Measurements from ENCODE around the gene CHRM1.
"Not testable (repeated sequence)": the region's sequence is repeated elsewhere in the genome, so short reads cannot be mapped to it uniquely, and the experiment has no call there.

Gene CHRM1, protein sequence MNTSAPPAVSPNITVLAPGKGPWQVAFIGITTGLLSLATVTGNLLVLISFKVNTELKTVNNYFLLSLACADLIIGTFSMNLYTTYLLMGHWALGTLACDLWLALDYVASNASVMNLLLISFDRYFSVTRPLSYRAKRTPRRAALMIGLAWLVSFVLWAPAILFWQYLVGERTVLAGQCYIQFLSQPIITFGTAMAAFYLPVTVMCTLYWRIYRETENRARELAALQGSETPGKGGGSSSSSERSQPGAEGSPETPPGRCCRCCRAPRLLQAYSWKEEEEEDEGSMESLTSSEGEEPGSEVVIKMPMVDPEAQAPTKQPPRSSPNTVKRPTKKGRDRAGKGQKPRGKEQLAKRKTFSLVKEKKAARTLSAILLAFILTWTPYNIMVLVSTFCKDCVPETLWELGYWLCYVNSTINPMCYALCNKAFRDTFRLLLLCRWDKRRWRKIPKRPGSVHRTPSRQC

DNA sequence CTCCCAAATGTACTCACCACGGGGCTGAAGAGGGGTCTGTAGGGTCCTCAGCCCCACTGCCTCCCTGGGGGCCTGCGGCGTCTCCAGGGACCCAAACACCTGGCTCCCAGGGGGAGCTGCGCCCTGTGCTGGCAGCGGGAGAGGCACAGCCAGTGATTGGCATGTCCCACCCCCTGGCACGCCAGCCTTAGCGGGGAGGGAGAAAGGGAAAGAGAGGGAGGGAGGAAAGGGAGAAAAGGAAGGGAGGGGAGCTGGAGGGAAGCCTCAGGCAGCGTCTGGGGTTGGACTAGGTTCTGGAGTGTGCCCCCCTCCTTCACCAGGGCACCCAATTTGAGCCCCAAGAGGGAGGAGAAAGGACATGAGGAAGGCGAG lies at the start of gene CHRM1:
Gene CHRM1 (minus strand): TSS at position 163 of the 372 bp plus-strand sequence. CDS start 10,263 bp downstream, outside the sequence.
- DNase-seq (ENCODE audit: low spot score): no peak

DNA sequence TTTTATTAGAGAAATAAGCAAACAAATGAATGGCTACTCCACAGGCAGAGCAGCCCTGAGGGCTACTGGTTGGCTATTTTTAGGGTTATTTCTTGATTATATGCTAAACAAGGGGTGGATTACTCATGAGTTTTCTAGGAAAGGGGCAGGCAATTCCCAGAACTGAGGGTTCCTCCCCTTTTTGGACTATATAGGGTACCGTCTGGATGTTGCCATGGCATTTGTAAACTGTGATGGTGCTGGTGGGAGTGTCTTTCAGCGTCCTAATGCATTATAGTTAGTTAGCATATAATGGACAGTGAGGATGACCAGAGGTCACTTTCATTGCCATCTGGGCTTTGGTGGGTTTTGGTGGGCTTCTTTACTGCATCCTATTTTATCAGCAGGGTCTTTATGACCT lies 44.4 kb upstream of the CHRM1 start:
- no peak for DNase-seq (ENCODE audit: low spot score)

DNA sequence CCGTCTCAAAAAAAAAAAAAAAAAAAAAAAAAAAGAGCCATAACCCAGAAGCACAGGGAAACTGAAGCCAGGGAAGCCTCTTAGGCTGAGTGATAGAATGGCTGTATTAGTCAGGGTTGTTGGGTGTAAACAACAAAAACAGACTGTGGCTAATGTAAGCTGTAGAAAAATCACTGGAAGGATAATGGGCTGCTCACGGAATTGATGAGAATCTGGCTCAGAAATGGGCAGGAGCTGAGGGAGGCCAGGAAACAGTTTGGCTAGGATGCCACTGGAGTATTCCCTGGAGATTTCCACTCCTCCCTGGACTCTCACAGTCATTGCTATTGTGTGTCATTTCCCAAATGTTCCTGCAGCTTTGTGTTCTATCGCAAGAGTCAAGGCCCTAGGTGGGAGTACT lies 41.2 kb upstream of the CHRM1 start:
- DNase-seq (ENCODE audit: low spot score): no peak

DNA sequence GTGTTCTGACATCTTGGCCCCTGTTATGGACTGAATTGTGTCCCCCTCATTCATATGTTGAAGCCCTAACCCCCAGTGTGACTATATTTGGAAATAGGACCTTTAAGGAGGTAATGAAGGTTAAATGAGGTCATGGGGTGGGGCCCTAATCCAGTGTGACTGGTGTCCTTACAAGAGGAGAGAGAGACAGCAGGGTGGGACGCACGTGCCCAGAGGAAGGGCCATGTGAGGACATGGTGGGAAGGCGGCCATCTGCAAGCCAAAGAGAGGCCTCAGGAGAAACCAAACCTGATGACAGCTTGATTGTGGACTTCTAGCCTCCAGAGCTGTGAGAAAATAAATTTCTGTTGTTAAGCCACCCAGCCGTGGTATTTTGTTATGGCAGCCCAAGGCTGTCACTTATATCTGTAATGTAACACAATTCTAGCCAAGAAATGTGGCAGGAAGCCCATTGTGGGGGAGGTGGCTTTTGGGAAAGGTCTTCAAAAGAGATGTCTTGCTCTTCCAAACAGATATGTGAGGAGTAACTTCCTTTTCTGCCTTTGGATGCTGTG lies 39.9 kb upstream of the CHRM1 start:
- no peak for DNase-seq (ENCODE audit: low spot score)

DNA sequence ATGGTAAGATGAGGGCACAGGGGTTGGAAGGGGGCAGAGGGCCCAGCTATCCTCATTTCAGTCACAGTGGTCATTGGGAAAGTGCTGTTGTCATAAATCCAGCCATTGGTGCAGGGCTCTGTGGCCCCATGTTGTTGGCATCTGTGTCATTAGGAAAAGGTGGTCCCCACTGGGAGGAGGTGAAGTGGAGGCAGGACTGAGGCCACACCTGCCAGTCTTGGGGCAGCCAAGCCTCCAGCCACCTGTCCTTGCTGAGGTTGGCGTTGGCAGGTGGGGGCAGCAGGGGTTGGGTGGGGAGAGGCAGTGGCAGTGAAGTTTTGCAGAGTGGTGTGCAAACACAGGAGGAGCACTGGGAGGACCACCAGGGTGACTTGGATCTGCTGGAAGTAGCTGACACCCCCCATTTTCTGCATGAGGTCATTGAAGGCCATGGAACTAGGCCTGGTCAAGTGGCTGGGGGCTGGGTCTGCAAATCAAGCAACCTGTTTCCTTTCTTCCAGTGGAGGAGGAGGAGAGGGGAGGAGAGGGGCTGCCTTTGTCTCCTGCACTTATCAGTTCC lies 38.3 kb upstream of the CHRM1 start:
- DNase-seq (ENCODE audit: low spot score): no peak

DNA sequence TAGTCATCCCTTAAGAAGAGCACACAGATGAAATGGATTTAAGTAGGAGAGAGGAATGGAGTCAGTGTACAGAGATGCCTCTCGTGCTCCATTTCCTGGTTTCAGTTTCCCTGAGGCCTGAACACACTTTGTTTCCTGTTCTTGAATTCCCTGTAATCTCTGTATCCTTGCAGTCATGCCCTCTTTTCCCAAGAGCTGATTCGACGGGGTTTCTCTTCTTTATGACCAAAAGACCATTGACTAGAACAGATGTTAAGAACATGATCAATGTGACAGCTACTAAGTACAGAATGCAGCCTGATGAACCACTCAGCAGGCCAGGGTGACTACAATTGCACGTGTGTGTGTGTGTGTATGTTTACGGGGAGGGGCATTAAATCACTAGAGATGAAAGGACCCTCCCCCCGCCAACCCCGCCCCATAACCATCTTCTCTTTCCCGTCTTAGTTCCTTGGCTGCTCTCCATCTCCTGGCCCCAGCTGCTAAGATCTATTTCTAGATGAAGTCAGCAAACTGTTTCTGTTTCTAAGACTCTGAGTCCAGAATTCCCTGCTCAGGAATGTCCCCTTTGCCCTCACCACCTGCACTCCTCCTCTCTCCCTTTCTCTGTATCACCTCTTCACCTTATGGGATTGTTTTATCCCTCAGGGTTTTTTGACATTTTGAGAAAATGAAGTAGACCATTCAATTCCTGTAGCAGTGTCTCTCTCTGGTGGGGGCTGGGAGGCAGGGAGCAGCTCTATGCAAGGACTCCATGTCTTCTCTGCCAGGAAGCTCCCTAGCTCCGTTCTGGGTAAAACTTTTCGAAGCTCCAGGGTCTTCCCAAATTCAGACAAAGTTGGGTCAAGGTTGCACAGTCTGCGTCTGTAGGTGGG lies 37.6 kb upstream of the CHRM1 start:
- DNase-seq (ENCODE audit: low spot score): no peak

DNA sequence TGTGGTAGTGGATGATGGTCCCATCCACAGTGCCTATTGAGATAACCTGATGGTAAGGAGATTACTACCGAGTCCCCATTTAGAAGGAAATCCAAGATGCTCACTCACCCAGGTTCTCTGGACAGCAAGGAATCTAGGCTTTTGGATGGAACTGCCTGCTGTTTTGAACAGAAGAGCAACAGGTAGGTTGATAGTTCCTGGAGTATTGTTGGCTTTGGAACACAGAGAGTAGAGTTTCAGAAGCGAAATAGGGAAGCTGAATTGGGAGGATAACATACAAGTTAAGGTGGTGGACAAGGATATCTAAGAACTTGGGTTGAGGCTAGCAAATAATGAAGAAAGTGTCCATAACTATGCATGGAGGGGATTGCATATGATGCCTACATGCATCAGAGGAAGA lies 36.0 kb upstream of the CHRM1 start:
- no peak for DNase-seq (ENCODE audit: low spot score)

DNA sequence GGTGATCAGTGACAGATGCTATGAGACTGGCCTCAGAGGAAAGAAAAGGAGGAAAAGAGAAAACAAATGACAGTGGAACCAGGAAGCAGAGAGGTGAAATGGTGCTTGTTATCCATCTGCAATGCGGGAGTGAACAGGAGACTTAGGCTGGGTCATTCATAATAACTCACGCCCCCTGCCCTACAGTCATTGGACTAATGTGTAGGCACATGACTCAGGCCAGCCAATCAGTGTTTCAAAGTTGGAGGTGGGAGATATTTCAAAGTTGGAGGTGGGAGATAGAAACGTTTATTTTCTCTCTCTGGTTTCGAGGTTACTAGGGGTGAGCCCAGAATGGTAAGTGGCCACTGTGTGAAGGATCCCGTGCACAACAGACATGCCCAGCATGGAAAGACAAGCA lies 33.3 kb upstream of the CHRM1 start:
- DNase-seq (ENCODE audit: low spot score): no peak

DNA sequence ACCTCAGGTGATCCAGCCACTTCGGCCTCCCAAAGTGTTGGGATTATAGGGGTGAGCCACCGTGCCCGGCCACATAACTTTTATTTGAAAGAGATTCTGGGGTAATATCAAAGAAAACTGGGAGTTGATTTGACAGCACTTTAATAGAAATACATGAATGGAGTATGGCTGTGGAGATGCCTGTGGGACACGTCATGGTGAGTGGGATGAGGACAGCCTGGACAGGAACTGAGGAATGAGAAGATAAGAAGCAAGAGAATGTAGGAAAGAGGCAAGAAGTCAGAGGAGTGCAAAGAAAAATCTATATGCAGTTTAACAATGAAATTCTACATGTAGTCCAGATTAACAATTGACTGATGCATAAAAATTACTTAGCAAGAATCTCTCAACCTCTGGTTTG lies 32.6 kb upstream of the CHRM1 start:
- DNase-seq (ENCODE audit: low spot score): no peak

DNA sequence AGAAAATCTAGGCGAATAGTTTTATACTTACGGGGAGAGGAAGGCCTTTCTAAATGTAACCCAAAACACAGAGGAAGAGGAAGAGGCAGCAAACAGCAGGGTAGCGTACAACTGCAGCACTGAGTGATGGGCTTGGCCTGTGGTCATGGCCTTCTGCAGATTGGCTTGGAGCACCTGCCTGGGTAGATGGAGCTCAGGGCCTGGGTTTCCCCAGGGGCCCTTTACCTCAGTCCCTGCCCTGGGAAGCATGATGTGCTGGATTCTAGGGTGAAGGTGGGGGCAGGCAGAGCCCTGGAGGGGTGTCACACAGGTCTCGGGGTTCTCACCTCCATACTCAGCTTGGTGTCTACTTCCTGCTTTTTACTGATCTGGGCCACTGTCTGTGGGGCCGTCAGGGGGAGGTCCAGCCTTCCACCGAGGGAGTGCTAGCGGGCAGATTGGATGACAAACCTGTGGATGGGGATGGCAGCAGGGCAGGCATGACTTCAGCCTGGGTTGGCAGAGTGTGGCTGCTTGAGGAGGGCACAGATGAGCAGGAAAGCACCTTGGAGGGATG lies 27.7 kb upstream of the CHRM1 start:
- DNase-seq (ENCODE audit: low spot score): no peak

DNA sequence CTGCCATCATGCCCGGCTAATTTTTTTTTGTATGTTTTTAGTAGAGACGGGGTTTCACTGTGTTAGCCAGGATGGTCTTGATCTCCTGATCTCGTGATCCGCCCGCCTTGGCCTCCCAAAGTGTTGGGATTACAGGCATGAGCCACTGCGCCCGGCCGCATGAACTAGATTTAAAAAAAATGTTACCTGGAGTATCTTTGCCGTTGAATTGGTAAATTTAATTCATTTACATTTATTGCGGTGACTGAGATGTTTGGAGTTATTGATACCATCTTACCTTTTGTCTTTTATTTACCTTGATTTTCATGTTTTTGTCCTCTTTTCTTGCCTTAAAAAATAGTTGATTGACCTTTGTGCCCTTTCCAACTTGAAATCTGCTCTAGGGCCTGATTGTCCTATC lies 24.4 kb upstream of the CHRM1 start:
- not testable (repeated sequence) for DNase-seq (ENCODE audit: low spot score)

DNA sequence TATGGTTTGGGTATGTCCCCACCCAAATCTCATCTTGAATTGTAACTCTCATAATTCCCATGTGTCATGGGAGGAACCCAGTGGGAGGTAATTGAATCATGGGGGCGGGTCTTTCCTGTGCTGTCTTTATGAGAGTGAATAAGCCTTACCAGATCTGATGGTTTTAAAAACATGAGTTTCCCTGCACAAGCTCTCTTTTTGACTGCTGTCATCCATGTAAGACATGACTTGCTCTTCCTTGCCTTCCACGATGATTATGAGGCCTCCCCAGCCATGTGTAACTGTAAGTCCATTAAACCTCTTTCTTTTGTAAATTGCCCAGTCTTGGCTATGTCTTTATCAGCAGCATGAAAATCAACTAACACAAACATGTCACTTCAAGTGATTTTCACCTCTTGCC lies 16.4 kb upstream of the CHRM1 start:
- DNase-seq (ENCODE audit: low spot score): not testable (repeated sequence)

DNA sequence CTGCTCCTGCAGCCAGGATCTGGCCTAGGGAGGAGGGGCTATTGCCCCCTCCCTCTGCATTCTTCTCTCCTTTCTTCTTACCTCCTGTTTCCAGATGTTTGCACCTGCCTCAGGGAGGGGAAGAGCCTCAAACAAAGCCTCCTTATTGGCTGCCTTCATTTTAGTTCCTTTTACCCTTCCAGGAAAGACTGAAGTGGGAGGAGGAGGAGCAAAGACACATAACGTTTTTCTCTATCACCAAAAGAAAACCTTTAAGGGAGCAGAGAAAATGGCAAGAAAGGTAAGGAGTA lies 13.3 kb upstream of the CHRM1 start:
- no peak for DNase-seq (ENCODE audit: low spot score)

DNA sequence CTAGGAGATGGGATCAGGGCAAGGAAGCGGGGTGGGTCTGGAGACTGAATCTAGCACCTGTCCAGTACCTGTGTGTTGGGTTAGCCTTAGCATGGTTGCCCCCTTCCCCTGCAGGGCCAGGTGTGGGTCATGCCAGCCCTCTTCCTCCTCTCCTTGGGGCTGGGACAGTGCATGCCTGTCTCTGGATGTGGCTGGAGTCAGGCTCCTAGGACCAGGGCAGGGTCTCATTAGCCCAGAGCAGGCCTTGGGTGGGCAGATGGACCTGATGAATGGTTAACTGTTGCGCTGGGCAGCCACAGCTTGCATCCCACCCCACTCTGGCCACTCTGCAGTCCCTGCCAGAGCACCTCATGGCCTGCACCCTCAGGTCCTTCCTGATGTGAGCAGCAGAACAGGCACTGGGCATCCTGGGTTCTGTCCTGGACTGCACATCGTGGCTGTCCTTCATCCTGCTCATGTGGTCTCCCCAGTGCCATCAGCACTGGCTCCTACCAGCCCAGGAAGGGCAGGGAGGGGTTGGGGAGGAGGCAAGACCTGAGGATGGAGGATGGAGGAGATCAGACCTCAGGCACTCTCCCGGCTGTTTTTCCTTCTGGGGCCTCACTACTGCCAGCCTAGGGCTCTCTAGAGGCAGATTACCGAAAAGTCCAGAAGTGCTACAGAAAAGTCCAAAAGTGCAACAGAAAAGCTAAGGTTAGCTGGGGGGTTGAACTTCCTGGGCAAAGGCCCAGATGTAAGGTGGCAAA lies 12.8 kb upstream of the CHRM1 start:
- no peak for DNase-seq (ENCODE audit: low spot score)

DNA sequence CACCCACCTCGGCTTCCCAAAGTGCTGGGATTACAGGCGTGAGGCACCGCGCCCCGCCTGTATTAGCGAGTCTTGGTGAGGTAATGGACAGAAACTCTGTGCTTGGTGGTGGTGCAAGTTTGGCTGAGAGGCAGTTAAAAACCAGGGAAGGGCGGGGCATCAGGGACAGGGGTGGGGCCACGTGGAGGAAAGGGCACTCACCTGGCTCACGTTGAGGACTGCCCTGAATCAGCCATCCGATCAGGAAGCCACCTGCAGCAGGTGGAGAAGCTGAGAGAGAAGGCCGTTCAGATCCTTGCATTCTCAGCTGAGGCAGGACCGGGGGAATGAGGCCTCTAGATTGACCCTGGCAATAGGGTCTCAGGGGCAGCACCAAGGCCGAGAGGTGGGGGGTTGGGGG lies 12.1 kb upstream of the CHRM1 start:
- DNase-seq (ENCODE audit: low spot score): no peak

DNA sequence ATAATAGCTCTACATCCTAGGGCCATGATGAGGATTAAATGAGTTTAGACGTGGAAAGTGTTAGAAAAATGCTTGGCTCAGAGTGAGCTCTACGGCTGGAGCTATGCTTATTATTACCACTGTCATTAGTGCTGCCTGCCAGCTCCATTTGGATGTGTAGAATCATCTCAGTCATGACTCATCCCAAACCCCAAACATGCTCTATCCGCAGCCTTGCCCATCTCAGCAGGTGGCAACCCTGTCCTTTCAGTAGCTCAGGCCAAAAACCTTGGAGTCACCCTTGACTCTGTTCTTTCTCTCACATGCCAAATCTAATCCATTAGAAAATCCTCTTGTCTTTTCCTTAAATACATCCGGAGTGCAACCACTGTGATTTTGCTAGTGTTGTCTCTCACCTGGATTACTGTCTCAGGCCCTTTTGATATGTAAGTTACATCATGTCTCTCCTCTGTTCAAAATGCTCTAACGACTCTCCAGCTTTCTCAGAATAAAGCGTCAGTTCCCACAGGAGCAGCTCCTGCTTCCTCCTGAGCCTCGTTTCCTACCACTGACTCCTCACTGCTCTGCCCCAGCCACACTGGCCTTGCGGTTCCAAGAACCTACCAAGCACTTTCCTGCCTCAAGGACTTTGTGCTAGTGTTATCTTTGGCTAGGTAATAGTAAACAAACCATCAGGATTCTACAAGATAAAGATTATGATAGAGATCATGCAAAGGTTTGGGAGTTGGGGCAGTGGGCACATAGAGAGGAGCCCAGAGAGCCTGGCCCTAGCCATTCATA lies 10.5 kb upstream of the CHRM1 start:
- DNase-seq (ENCODE audit: low spot score): peak; percentile 68

DNA sequence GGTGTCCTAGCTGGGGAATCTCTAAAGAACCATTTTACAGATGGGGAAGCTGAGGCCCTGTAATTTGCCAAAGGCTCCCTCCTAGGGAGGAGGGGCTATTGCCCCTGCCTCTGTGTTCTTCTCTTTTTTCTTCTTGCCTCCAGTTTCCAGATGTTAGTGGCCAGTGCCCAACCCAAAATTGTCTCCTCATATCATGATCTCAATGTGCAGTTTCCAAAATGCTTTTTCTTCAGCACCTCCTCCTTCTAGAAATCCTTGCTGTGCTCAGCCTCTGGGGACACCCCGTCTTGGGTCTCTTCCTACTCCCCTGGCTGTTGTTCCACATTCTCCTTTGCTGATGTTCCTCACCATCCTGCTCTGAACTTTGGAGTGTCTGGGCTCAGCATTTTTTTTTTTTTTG lies 9.5 kb upstream of the CHRM1 start:
- no peak for DNase-seq (ENCODE audit: low spot score)

DNA sequence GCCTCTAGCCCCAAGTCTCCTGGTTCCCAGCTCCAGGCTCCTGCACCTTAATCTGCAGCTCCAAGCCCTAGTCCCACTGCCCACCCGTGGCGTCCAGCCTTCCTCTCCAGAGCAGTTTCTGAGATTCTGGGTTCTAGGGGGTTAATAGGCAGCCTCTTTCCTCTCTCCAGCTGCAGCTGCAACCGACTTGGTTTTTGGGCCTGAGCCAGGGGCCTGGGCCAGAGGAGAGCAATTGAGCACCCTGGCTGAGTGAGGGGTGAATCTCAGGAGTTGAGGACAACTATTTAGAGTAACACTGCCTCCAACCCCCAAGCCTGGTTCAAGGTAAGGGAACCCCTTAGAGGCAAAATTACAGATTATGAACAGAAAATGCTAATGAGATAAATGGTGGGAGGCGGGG lies 9.0 kb upstream of the CHRM1 start:
- no peak for DNase-seq (ENCODE audit: low spot score)

DNA sequence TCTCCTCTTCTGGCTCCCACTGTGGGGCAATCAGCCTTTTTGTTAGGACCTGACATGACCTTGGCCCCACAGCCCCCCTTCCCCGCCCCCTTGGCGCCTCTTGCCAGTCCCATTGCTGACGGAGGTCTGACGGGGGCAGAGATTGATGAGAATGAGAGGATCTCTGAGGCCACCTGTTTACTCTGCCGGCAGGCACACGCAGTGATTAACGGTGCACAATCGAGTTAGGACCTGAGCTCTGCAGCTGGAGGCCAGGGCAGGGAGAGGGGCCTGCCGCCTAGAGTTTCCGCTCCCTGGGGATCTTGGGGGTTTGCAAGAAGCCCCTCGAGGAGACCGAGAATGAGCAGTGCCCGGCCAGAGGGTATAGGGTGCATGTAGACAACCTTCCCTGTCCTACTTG lies 6.8 kb upstream of the CHRM1 start:
- no peak for DNase-seq (ENCODE audit: low spot score)

DNA sequence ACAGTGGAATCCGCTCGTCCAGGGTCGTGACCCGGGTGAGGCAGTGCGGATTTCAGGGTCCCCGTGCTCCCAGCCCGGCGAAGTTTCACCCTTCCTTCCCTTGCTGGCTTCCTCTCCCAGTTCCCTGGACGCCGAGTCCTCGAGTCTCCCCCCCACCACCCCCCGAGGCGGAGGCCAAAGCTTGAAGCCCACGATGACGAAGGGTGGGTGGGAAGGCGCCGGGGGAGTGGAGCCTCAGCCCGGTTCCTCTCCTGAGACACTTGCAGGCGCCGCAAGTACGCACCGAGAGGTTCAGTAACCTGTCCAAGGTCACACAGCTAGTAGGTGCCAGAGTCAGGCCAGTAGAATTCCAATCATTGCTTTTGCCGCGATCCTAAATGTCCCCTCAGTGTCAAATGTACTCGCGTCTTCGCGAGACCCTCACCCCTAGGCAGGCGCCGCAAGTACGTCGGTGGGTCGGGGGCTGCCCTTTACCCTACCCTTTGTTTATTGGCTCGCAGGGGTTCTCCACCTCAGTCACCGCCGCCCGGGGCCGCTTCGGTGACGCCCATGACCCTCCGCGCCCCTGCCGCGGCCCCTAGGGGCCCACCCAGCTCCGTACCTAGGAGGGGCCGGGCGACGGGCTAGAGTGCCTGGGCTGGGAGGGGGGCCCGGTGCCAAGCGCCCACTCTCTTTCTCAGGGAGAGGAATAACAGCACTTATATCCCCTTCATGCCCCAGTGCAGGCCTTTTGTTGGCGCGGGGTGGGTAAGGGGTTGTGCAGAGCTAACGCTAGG lies 5.7 kb upstream of the CHRM1 start:
- DNase-seq (ENCODE audit: low spot score): no peak
